Upper lobe of left lung (tissue), 6 donors: ENCODE data around the gene RNASE7. TPM values are rescaled to one million over a fixed set of nuclear protein-coding genes. Genes with fewer than 3 reads are reported as not detected.

Source experiments
- ATAC-seq, 2 donors: fragments of 200-7000 bp; cut with Tn5 transposase; one replicate each; pipeline ENCODE4 v1.9.1; 2022; ENCODE audit warnings: mild to moderate bottlenecking in 2 of 2, moderate library complexity in 2 of 2; ENCODE audit not compliant: low FRiP score in 2 of 2
- DNase-seq, 2 donors: peaks; one replicate each; pipeline ENCODE4 v3.0.0-alpha.2; 2019 to 2020
- H3K27ac ChIP-seq, 4 donors: fragments of 200-600 bp; sonication (generic); one replicate each; pipeline ENCODE4 v1.5.1; 2016 to 2019
- H3K27me3 ChIP-seq, 4 donors: fragments of 200-600 bp; sonication (generic); one replicate each; pipeline ENCODE4 v1.5.1; 2017 to 2019
- H3K36me3 ChIP-seq, 4 donors: fragments of 200-600 bp; sonication (generic); one replicate each; pipeline ENCODE4 v1.5.1; 2016 to 2019
- H3K4me1 ChIP-seq, 4 donors: fragments of 200-600 bp; sonication (generic); one replicate each; pipeline ENCODE4 v1.5.1; 2018 to 2019
- H3K4me3 ChIP-seq, 4 donors: fragments of 200-600 bp; sonication (generic); one replicate each; pipeline ENCODE4 v1.5.1; 2017 to 2019; ENCODE audit warnings: mild to moderate bottlenecking in 2 of 4, moderate library complexity in 1 of 4
- H3K9me3 ChIP-seq, 4 donors: fragments of 200-600 bp; sonication (generic); one replicate each; pipeline ENCODE4 v1.5.1; 2018 to 2019
- CTCF ChIP-seq, 6 experiments: fragments of 450-650 bp in 4 of 6; fragments of 200-600 bp in 2 of 6; sonication (generic) in 2 of 6; IDR thresholded peaks; one replicate each; pipeline ENCODE4 v1.5.1; 2016 to 2019; ENCODE audit warnings: antibody characterized with exemption in 6 of 6
- EP300 ChIP-seq, 4 donors: sonication (generic); formaldehyde crosslinking; IDR thresholded peaks; one replicate each; pipeline ENCODE4 v1.5.1; 2017; ENCODE audit warnings: antibody characterized with exemption in 4 of 4, control low read depth in 2 of 4
- POLR2A ChIP-seq, 4 donors: fragments of 450-650 bp; IDR thresholded peaks; one replicate each; pipeline ENCODE4 v1.5.1; 2016 to 2017; ENCODE audit warnings: antibody characterized with exemption in 4 of 4, mild to moderate bottlenecking in 2 of 4
- POLR2AphosphoS5 ChIP-seq, 2 donors: sonication (generic); formaldehyde crosslinking; IDR thresholded peaks; one replicate each; pipeline ENCODE4 v1.5.1; 2017; ENCODE audit warnings: antibody characterized with exemption in 2 of 2
- WGBS, 2 donors: methylation state at CpG; one replicate each; pipeline ENCODE4 v1.1.5; 2017 to 2018; 5-methylcytosine and 5-hydroxymethylcytosine counted together
- total RNA-seq, 6 donors: library from RNA; depleted of rRNA in 4 of 6; stranded (reverse); fragments of >200 nt in 4 of 6; gene quantifications; one replicate each; pipeline versions ENCODE4 v1.1.0 to v1.2.1, GENCODE V29; 2016 to 2021
- donor health status: DM: no; HTN: no; CAD: no; lungs with moderate emphysema.
- donor health status: DM: no; HTN: yes; CAD: no; lungs with severe emphysema.

RNASE7 gene
- total RNA-seq, 6 donors from 2014 or later = not detected

DNA sequence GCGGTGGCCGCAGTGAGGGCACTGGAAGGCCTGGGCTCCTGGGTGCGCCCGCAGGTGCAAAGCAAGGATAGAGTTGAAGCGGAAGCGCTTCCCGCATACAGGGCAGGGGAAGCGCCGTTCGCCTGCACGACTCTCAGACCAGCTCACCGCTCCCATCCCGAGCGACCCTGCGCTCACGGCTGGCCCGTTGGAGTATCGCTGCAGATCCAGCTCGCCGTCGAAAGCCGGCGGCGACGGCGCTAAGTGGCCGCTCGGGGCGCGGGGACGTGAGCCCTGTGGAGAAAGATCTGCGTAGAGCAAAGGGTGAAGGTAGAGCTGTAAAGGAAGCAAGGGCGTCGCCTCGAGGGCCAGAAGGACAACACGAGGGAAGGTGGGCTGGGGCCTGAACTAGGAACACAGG lies 50.9 kb downstream of the RNASE7 start:
- 84 to 85% methylated on average over 32 to 34 of the region's 36 CpGs for WGBS, 2 donors
- no peaks in the 10 kb centered on the region for H3K27me3 ChIP-seq
- H3K4me1 ChIP-seq = peaks cover 11 to 35% (median 23%) of the 10 kb centered on the region in 4 donors
- H3K36me3 ChIP-seq = peaks cover 6 to 49% (median 33%) of the 10 kb centered on the region in 4 donors
- DNase-seq (peak in 1 of 2 donors; percentile 82), ATAC-seq (no peak)
- TF ChIP-seq POLR2A (IDR thresholded peaks at IDR 0.05) = no peak
- no peak for TF ChIP-seq CTCF (IDR thresholded peaks at IDR 0.05)
- no peak for TF ChIP-seq EP300 (IDR thresholded peaks at IDR 0.05)
- no peak for TF ChIP-seq POLR2AphosphoS5 (IDR thresholded peaks at IDR 0.05)
- H3K4me3 ChIP-seq = no peak overlapping the region
- H3K9me3 ChIP-seq = no peaks in the 10 kb centered on the region
- H3K27ac ChIP-seq = no peak overlapping the region

Other genes with a start within 250 kb of the RNASE7 start
- gene RNASE1, start 239.5 kb upstream of the RNASE7 start, total RNA-seq = 1,000 to 10,000 TPM in 2 of 6 donors, 100 to 1,000 TPM in 4; 229 to 1,558 (median 860) TPM
- under 1 TPM in 3 of 6 donors, not detected in 3; 0.43 to 0.76 (median 0.51) TPM for gene RNASE3, start 151.0 kb upstream of the RNASE7 start, total RNA-seq
- gene RNASE2, start 86.9 kb upstream of the RNASE7 start, total RNA-seq = 1 to 10 TPM in 5 of 6 donors, not detected in 1; 1.3 to 8.3 (median 4.9) TPM
- 100 to 1,000 TPM in 1 of 6 donors, 10 to 100 TPM in 5; 39.2 to 202 (median 59.4) TPM for gene METTL17, start 52.4 kb upstream of the RNASE7 start, total RNA-seq
- gene SLC39A2, start 43.1 kb upstream of the RNASE7 start, total RNA-seq = under 1 TPM in 1 of 6 donors, not detected in 5; 0.30 TPM
- gene NDRG2, start 17.3 kb upstream of the RNASE7 start, total RNA-seq = 100 to 1,000 TPM in 2 of 6 donors, 10 to 100 TPM in 4; 69.7 to 280 (median 90.8) TPM
- gene TPPP2, start 12.1 kb upstream of the RNASE7 start, total RNA-seq = not detected
- not detected for gene RNASE13, start 7.6 kb upstream of the RNASE7 start, total RNA-seq
- gene RNASE8, start 15.5 kb downstream of the RNASE7 start, total RNA-seq = not detected
- 10 to 100 TPM; 24.8 to 74.4 (median 36.0) TPM for gene ARHGEF40, start 27.9 kb downstream of the RNASE7 start, total RNA-seq
- gene ZNF219, start 56.3 kb downstream of the RNASE7 start, total RNA-seq = 10 to 100 TPM; 46.1 to 97.5 (median 56.3) TPM
- 1 to 10 TPM in 2 of 6 donors, under 1 TPM in 1, not detected in 3; 0.94 to 3.4 (median 1.4) TPM for gene TMEM253, start 58.7 kb downstream of the RNASE7 start, total RNA-seq
- not detected for gene OR5AU1, start 113.7 kb downstream of the RNASE7 start, total RNA-seq
- 100 to 1,000 TPM; 119 to 390 (median 293) TPM for gene HNRNPC, start 227.1 kb downstream of the RNASE7 start, total RNA-seq
- 1 to 10 TPM in 1 of 6 donors, under 1 TPM in 4, not detected in 1; 0.15 to 1.0 (median 0.34) TPM for gene RPGRIP1, start 237.7 kb downstream of the RNASE7 start, total RNA-seq